Gastroesophageal sphincter (tissue), 3 donors: ENCODE results near the gene TIPRL.

Experiments used
- CTCF ChIP-seq, 4 experiments: fragments of 200-600 bp in 2 of 4; fragments of 450-650 bp in 2 of 4; sonication (generic) in 1 of 4; IDR thresholded peaks; one replicate each; pipeline ENCODE4 v1.5.1; 2017 to 2019; ENCODE audit warnings: antibody characterized with exemption in 4 of 4, mild to moderate bottlenecking in 2 of 4, moderate library complexity in 2 of 4
- EP300 ChIP-seq: sonication (generic); formaldehyde crosslinking; IDR thresholded peaks from one replicate; pipeline ENCODE4 v1.6.1; 2017; ENCODE audit warnings: antibody characterized with exemption, mild to moderate bottlenecking
- POLR2A ChIP-seq, 2 donors: fragments of 450-650 bp; IDR thresholded peaks; one replicate each; pipeline ENCODE4 v1.6.1; 2017; ENCODE audit warnings: antibody characterized with exemption in 2 of 2, mild to moderate bottlenecking in 2 of 2, moderate library complexity in 1 of 2
- POLR2AphosphoS5 ChIP-seq: sonication (generic); formaldehyde crosslinking; IDR thresholded peaks from one replicate; pipeline ENCODE4 v1.6.1; 2017; ENCODE audit warnings: antibody characterized with exemption

- TF ChIP-seq CTCF (IDR thresholded peaks at IDR 0.05) (no peak), POLR2A (IDR thresholded peaks at IDR 0.05) (no peak), EP300 (no peak), POLR2AphosphoS5 (no peak)
These were observed 15.1 kb upstream of the TIPRL start for GRCh38 chr1:168163670-168164069.
